Right lobe of liver (tissue), 6 donors: ENCODE data around the gene MSH3. TPM values are rescaled to one million over a fixed set of nuclear protein-coding genes. Genes with fewer than 3 reads are reported as not detected.

ENCODE experiments used
- ATAC-seq, 4 donors: fragments of 200-7000 bp; cut with Tn5 transposase; one replicate each; pipeline ENCODE4 v1.9.1; 2020; ENCODE audit warnings: mild to moderate bottlenecking in 4 of 4, moderate library complexity in 4 of 4
- DNase-seq, 3 donors: peaks; one replicate each; pipeline ENCODE4 v3.0.0-alpha.2; 2020
- H3K27ac ChIP-seq, 3 donors: fragments of 200-600 bp; one replicate each; pipeline ENCODE4 v1.8.0; 2022
- H3K27me3 ChIP-seq, 2 donors: fragments of 200-600 bp; one replicate each; pipeline ENCODE4 v1.8.0; 2022
- H3K36me3 ChIP-seq, 4 donors: fragments of 200-600 bp; sonication (generic) in 1 of 4; one replicate each; pipeline versions ENCODE4 v1.5.1 to v1.8.0; 2017 to 2022; ENCODE audit warnings: control low read depth in 1 of 4
- H3K4me1 ChIP-seq, 4 donors: fragments of 200-600 bp; sonication (generic) in 1 of 4; one replicate each; pipeline versions ENCODE4 v1.5.1 to v1.8.0; 2017 to 2022; ENCODE audit warnings: control low read depth in 1 of 4
- H3K4me3 ChIP-seq, 3 donors: fragments of 200-600 bp; one replicate each; pipeline ENCODE4 v1.8.0; 2022
- H3K9me3 ChIP-seq, 4 donors: fragments of 200-600 bp; sonication (generic) in 1 of 4; one replicate each; pipeline versions ENCODE4 v1.5.1 to v1.8.0; 2017 to 2022; ENCODE audit warnings: control low read depth in 1 of 4
- CTCF ChIP-seq, 4 donors: fragments of 200-600 bp in 3 of 4; fragments of 450-650 bp in 1 of 4; IDR thresholded peaks; one replicate each; pipeline versions ENCODE4 v1.5.1 to v1.8.0; 2016 to 2022; ENCODE audit warnings: antibody characterized with exemption in 4 of 4, mild to moderate bottlenecking in 2 of 4
- POLR2A ChIP-seq: fragments of 450-650 bp; IDR thresholded peaks from one replicate; pipeline ENCODE4 v1.6.1; 2017; ENCODE audit warnings: antibody characterized with exemption, mild to moderate bottlenecking
- WGBS: methylation state at CpG from one replicate; pipeline ENCODE4 v1.1.6; 2018; ENCODE audit warnings: low coverage, low lambda C conversion rate; ENCODE audit not compliant: insufficient coverage; ENCODE audit errors: missing lambda C conversion rate; 5-methylcytosine and 5-hydroxymethylcytosine counted together
- intact Hi-C, 2 donors: fragments of 100-400 bp; cut with DNase I; formaldehyde crosslinking; loops; one replicate each; pipeline versions ENCODE4 v1.11.2 to v1.14.1; 2022
- total RNA-seq, 6 experiments: library from RNA; depleted of rRNA in 2 of 6; stranded (reverse); fragments of >200 nt in 2 of 6; fragmentation: NEBNext Ultra II Directional in 3 of 6; extraction: Animal tissue kit (Norgen Biotek cat#: 25700) in 3 of 6; gene quantifications; one replicate each; pipeline versions ENCODE4 v1.1.0 to v1.2.4, GENCODE V29; 2016 to 2023
- donor health status: DM: no; HTN: yes; CAD: no.
- donor health status: DM: no; HTN: no; CAD: no.
- donor health status: DM: no; HTN: no; CAD: no.
- donor health status: DM: no; HTN: yes; CAD: no.
- donor health status: DM: no; HTN: yes; CAD: no.

MSH3 gene
- total RNA-seq, 6 experiments from 2014 or later, result 7.8 to 13.1 (median 10.8) TPM

- TF ChIP-seq CTCF (IDR thresholded peaks at IDR 0.05), result no peak
- no peak for TF ChIP-seq POLR2A
- Histone ChIP-seq H3K27me3 (no peaks in the 10 kb centered on the region), H3K4me3 (no peak overlapping the region), H3K36me3 (peaks cover 0 to 3% (median 0%) of the 10 kb centered on the region in 4 donors), H3K9me3 (no peaks in the 10 kb centered on the region), H3K4me1 (no peaks in the 10 kb centered on the region), H3K27ac (no peak overlapping the region)
- intact Hi-C loops, result no loop called here
- 55% methylated on average over 7 of the region's 7 CpGs for WGBS
- no peak for DNase-seq
- ATAC-seq, result peak in 1 of 4 donors; percentile 38
Observed at GRCh38 chr5:80754900-80755299, 100.4 kb downstream of the MSH3 start.

- WGBS, result 31% methylated on average over 3 of the region's 3 CpGs
- Histone ChIP-seq H3K27ac (no peak overlapping the region), H3K27me3 (no peaks in the 10 kb centered on the region), H3K4me3 (no peak overlapping the region), H3K4me1 (no peaks in the 10 kb centered on the region), H3K9me3 (no peaks in the 10 kb centered on the region), H3K36me3 (peaks cover 0 to 3% (median 0%) of the 10 kb centered on the region in 4 donors)
- TF ChIP-seq CTCF (IDR thresholded peaks at IDR 0.05), result no peak
- TF ChIP-seq POLR2A, result no peak
- DNase-seq (no peak), ATAC-seq (peak; percentile 35 to 52 (median 47))
- intact Hi-C loops, result no loop called here
Observed at GRCh38 chr5:80755626-80756025, 101.2 kb downstream of the MSH3 start.

GRCh38 chr5:80756292-80756691 lies 101.8 kb downstream of the MSH3 start:
- H3K4me3 ChIP-seq, result no peak overlapping the region
- no peak for TF ChIP-seq POLR2A
- TF ChIP-seq CTCF (IDR thresholded peaks at IDR 0.05), result no peak
- H3K9me3 ChIP-seq, result no peaks in the 10 kb centered on the region
- H3K27me3 ChIP-seq, result no peaks in the 10 kb centered on the region
- 67% methylated on average over 1 of the region's 1 CpG for WGBS
- DNase-seq, result no peak
- H3K27ac ChIP-seq, result no peak overlapping the region
- no peak for ATAC-seq
- no peaks in the 10 kb centered on the region for H3K4me1 ChIP-seq
- peaks cover 0 to 3% (median 0%) of the 10 kb centered on the region in 4 donors for H3K36me3 ChIP-seq
- intact Hi-C loops, result no loop called here

- Histone ChIP-seq H3K9me3 (no peaks in the 10 kb centered on the region), H3K36me3 (peaks cover 0 to 3% (median 0%) of the 10 kb centered on the region in 4 donors), H3K4me1 (no peaks in the 10 kb centered on the region), H3K27ac (no peak overlapping the region), H3K27me3 (no peaks in the 10 kb centered on the region), H3K4me3 (no peak overlapping the region)
- TF ChIP-seq POLR2A (no peak), CTCF (IDR thresholded peaks at IDR 0.05) (no peak)
- DNase-seq, result no peak
- 100% methylated on average over 1 of the region's 1 CpG for WGBS
- intact Hi-C loops, result no loop called here
- no peak for ATAC-seq
Observed at GRCh38 chr5:80757290-80757689, 102.8 kb downstream of the MSH3 start.
